Right ventricle myocardium inferior (tissue), 1 donor: Measurements from ENCODE around the gene RIOK1. TPM values are rescaled to one million over a fixed set of nuclear protein-coding genes. Genes with fewer than 3 reads are reported as not detected.
"Not testable (repeated sequence)": the region's sequence is repeated elsewhere in the genome, so short reads cannot be mapped to it uniquely, and the experiment has no call there.

Experiments used
- ATAC-seq: fragments of 200-7000 bp; cut with Tn5 transposase; one replicate; pipeline ENCODE4 v1.9.1; 2020; ENCODE audit warnings: mild to moderate bottlenecking, moderate library complexity
- DNase-seq: peaks from one replicate; pipeline ENCODE4 v3.0.0; 2021; ENCODE audit errors: missing footprints
- intact Hi-C: fragments of 100-400 bp; cut with DNase I; formaldehyde crosslinking; loops from one replicate; pipeline ENCODE4 v1.11.0; 2022
- long read RNA-seq: library from polyadenylated mRNA; unstranded; transcript quantifications from one replicate; pipeline ENCODE4 v2.0.0, GENCODE V29; 2021
- total RNA-seq: library from RNA; stranded (reverse); fragmentation: NEBNext Ultra II Directional; extraction: Animal tissue kit (Norgen Biotek cat#: 25700); gene quantifications from one replicate; pipeline ENCODE4 v1.2.1, GENCODE V29; 2021
- donor health status: DM: no; HTN: yes; CAD: no; lungs with severe emphysema.

RIOK1 gene
- total RNA-seq: 12.4 TPM
- long read RNA-seq, transcript RIOK1-202 (17 exons, 2,810 nt): major isoform, 11 of 13 reads
- long read RNA-seq, partial matches to known transcripts: 0 of 13 reads
- long read RNA-seq, other reads (novel, unspliced or antisense): 2 of 13 reads

DNA sequence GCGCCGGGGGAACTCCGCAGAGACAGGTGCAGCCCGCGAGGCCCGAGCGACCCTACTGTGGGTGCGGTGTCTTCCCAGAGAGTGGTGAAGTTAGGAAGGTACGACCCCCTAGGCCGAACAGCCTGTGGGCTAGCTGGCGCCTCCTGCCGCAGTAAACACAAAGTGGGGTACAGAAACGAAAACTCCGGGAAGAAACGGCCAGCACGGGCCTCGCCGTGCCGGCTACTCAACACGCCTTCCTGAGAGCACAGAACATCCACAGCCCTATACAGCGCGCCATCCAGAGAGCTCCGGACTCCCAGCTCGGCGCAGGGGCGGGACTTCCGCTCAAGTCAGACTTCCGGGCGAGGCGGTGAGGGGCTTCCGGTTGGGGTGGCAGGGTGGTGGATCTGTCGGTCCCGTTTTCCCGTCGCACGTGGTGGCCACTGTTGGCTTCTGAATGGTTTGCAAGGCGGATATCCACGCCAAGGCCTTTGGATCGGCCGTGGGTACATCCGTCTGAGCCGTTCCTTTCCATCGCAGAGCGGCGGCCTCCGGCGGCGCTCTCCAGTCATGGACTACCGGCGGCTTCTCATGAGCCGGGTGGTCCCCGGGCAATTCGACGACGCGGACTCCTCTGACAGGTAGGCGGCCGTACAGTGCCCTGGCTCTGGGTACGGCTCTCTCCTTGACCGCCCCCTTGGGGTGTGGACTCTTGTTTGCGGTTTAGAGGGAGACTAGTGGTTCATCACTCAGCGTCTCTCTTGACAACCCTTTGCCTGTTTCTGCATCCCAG, at the start of gene RIOK1, which contains the start of gene CAGE1:
Gene RIOK1, plus strand, starts transcription at position 358 of the 775 bp plus-strand sequence. Its CDS starts 195 bp downstream, at position 553.
Gene CAGE1, minus strand, starts transcription at position 292 of the 775 bp plus-strand sequence. CDS start 2,569 bp downstream, outside the sequence.
- intact Hi-C loops: loop anchor here (1.0 to 10.0 kb wide), 2 partner anchors 76 to 105 kb away; partner anchors contain the start of gene SSR1
- peak; percentile 100 for ATAC-seq

DNA sequence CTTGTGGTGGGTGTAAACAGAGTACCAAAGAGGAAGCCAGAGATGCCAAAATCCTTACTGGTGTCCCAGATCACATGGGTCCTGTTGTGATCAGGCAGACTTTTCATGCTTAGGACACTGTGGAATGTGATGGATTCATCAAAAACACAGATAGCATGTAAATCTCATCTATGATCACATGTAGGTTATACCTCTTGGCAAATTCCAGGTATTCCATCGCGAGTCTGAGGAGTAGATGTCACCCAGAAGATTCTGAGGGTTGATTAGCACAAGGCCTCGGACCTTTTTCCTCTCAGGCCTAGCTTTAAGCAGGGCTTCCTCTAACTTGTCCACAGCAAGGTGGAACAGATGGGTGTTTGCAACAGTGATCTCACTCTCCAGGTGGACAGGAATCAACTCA, 48.3 kb upstream of the RIOK1 start:
- no peak for DNase-seq
- no peak for ATAC-seq
- intact Hi-C loops: no loop called here

More for the DNA sequence above, at the start of gene RIOK1, which contains the start of gene CAGE1:
- peak; percentile 98 for DNase-seq

DNA sequence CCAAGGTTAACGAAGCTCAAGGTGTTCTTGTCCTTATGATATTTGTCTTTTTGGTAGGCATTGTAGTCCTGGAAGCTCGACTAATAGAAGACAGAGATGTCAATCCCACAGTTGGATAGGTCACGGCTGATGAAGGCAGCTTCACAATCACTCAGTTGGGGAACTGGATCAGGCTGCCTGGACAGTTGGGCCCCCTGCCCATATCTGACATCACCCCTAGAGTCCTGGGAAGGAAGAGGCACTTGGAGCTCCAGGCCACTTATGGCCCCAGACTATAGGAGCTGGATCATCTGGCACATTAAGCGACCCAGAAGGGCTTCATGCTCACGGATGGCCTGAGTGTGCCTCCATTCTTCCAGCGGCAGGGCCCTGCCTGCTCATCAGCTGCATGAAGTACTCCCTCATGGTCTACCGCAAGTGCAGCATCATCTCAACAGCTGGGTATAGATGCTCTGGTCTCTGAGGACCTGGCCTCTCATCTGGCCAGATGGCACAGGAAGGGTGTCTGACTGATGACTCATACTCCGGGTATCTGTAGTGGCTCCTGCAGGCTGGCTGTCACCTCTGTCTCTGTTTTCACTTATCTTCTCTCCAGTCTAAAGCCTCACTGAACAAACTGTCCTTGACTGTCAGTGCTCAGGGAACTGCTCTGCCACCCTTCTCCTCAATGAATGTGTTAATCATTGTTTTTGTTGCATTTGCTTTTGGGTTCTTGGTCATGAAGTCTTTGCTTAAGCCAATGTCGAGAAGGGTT, 47.4 kb upstream of the RIOK1 start:
- ATAC-seq: peak; percentile 81
- DNase-seq: no peak
- intact Hi-C loops: no loop called here

DNA sequence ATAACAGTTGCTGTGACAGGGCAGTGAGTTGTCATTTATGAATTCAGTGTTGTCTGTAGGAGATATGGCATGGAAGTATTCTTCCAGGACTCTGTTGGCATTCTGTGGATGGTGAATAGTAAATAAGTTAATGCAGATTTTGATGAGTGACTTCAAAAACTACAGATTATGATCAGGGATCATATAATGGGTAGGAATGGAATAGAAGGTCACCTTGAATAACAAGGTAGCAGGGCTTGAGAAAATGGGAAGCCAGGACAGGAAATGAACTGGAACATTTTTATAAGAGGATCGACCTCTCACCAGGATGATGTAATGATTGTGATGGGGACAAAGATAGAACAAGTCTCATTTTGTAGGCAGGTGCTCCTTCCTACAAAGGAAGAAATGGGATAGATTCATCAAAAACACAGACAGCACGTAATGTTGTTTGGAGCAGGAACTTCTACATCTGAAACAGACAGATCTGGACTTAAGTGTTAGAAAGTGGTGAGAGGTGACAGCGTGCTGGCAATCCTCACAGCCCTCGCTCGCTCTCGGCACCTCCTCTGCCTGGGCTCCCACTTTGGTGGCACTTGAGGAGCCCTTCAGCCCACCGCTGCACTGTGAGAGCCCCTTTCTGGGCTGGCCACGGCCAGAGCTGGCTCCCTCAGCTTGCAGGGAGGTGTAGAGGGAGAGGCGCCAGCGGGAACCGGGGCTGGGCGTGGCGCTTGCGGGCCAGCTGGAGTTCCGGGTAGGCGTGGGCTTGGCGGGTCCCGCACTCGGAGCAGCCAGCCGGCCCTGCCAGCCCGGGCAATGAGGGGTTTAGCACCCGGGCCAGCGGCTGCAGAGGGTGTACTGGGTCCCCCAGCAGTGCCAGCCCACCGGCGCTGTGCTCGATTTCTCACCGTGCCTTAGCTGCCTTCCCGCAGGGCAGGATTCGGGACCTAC, 45.8 kb upstream of the RIOK1 start:
- intact Hi-C loops: no loop called here
- DNase-seq (no peak), ATAC-seq (no peak)

DNA sequence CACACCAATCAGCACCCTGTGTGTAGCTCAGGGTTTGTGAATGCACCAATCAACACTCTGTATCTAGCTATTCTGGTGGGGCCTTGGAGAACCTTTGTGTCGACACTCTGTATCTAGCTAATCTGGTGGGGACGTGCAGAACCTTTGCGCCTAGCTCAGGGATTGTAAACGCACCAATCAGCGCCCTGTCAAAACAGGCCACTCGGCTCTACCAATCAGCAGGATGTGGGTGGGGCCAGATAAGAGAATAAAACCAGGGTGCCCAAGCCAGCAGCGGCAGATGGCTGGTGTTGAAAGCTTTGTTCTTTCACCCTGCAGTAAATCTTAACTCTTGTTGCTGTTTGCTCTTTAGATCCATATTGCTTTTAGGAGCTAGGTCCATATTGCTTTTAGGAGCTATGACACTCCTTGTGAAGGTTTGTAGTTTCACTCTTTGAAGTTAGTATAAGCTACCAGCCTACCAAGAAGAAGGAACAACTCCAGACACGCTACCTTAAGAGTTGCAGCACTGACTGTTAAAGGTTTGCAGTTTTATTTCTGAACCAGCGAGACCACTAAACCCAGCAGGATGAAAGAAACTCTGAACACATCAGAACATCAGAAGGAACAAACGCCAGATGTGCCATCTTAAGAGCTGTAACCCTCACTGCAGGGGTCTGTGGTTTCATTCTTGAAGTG, 44.7 kb upstream of the RIOK1 start:
- intact Hi-C loops, DNase-seq, ATAC-seq: not testable (repeated sequence)

DNA sequence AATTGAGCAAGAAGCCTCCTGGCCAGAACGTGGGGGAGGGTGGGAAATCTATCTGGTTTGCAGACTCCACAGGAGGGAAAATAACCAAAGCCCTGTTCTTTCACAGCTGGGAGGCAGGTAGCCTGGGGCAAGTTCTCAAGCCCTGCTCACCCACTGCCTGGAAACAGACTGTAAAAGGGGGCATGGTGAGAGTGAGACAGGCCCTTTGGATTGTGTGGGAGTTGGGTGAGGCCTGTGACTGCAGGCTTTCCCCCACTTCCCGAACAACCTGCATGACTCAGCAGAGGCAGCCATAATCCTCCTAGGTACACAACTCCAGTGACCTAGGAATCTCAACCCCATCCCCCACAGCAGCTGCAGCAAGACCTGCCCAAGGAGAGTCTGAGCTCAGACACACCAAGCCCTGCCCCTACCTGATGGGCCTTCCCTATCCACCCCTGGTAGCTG, 42.0 kb upstream of the RIOK1 start:
- ATAC-seq, DNase-seq, intact Hi-C loops: not testable (repeated sequence)

DNA sequence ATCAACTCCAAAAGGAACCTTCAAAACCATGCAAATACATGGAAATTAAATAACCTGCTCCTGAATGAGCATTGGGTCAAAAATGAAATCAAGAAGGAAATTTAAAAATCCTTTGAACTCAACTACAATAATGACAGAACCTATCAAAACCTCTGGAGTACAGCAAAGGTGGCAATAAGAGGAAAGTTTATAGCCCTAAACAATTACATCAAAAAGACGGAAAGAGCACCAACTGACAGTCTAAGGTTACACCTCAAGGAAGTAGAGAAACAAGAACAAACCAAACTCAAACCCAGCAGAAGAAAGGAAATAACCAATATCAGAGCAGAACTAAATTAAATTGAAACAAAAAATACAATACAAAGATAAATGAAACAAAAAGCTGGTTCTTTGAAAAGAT, 39.0 kb upstream of the RIOK1 start:
- intact Hi-C loops, ATAC-seq: not testable (repeated sequence)

DNA sequence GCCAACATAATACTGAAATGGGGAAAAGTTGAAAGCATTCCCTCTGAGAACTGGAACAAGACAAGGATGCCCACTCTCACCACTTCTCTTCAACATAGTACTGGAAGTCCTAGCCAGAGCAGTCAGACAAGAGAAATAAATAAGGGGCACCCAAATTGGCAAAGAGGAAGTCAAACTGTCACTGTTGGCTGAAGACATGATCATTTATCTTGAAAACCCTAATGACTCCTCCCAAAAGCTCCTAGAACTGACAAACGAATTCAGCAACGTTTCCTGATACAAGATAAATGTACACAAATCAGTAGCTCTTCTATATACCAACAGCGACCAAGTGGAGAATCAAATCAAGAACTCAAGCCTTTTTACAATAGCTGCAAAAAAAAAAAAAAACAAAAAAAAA, 37.7 kb upstream of the RIOK1 start:
- DNase-seq, ATAC-seq, intact Hi-C loops: not testable (repeated sequence)

More for the DNA sequence above, 39.0 kb upstream of the RIOK1 start:
- DNase-seq: not testable (repeated sequence)

DNA sequence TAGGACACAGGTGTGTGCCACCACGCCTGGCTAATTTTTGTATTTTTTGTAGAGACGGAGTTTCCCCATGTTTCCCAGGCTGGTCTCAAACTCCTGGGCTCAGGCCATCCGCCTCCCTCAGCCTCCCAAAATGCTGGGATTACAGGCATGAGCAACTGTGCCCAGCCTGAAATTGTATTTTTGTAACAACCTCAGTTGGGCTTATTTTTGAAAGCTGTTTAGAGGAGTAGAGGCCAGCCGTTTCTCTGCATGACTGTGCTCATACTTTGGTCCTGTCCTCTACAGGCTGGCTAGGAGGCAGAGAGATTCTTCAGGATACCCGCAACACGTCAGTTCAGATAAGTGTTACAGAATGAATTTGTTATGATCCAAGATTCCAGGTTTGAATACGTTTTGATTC, 22.2 kb upstream of the RIOK1 start:
- DNase-seq (no peak), ATAC-seq (no peak)
- intact Hi-C loops: no loop called here

DNA sequence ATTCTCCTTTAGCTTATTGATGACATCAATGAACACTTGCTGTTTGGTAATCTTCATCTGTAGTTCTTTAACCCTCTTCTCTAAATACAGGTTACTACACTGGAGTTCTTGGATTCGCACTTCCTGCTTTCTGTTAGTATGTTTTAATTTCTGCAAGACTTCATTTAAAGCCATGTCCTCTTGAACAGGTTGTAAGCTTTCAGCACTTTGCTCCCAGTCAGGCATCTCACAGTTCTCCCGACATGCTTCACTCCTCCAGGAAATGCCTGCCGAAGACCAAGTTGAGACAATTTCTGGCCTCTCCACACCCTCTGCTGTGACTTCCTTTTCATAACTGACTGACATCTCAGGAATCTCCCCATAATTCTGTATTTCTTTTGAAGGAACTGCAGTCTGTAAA, 15.9 kb upstream of the RIOK1 start:
- ATAC-seq: no peak

DNA sequence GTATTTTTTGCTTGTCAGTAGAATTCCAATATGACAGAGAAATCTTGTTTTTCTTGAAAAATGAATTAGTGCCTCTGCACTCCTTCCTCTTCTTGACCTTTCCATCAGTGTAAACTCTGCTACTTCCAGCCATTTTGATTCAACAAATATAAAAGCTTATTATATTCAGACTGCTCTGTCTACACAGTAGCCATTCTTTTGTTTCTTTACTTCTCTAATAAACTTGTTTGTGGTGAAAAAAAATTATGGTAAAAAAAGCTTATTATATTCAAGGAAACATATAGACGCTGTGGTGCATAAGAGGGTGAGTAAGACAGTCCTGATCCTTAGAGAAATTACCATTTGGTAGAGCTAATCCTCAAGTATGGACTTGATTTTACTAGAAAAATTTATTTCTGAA, 11.6 kb upstream of the RIOK1 start:
- intact Hi-C loops: no loop called here

More for the DNA sequence above, 15.9 kb upstream of the RIOK1 start:
- no peak for DNase-seq
- intact Hi-C loops: no loop called here

DNA sequence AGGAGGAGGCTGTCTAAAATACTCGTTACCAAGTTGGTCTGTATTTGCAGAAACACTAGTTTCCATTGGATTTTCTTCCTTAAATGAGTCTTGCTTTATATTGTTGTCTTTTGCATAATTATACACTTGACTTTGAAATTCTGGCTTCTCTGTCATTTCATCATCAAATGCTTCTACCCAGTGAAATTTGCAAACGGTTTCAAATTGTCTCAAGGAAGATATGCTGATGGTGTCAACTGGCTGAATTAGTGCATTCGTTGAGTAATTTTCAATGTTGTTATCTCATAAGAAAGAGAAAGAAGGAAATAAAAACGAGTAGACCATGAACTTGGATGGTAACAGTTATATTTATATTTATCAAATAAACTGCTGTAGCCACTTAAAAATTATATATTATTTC, 10.9 kb upstream of the RIOK1 start:
- DNase-seq (no peak), ATAC-seq (no peak)
- intact Hi-C loops: no loop called here

More for the DNA sequence above, 11.6 kb upstream of the RIOK1 start:
- no peak for DNase-seq
- no peak for ATAC-seq

DNA sequence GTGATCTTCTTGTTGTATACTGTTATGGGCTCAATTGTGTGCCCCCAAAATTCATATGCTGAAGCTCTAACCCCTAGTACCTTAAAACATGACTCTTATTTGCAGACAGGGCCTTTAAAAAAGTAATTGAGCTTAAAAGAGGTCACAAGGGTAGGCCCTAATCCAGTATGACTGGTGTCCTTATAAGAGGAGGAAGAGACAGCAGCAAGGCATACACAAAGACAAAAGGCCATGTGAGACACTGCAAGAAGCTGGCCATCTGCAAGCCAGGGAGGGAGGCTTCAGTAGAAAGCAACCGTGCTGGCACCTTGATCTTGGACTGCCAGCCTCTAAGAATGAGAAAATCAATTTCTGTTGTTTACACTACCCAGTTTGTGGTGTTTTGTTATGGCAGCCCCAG, 8.5 kb upstream of the RIOK1 start:
- intact Hi-C loops: no loop called here
- no peak for ATAC-seq
- DNase-seq: no peak

DNA sequence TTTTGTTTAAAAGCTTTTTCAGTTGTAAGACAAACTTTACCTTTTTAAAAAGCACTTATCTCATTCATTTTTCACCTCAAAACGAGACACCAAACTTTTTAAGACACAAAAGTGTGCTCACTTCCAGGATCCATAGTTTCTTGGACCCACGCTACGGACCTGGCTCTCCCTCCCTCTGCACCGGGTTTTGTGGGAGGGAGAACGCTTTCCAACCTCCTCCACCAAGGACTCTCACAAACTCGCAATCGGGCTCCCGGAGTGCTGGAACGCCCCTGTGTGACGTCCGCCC, 502 bp upstream of the RIOK1 start:
- no peak for DNase-seq
- intact Hi-C loops: loop anchor here (1.0 kb wide), 1 partner anchor 76 kb away; the partner anchor contains the start of gene SSR1
- ATAC-seq: no peak

DNA sequence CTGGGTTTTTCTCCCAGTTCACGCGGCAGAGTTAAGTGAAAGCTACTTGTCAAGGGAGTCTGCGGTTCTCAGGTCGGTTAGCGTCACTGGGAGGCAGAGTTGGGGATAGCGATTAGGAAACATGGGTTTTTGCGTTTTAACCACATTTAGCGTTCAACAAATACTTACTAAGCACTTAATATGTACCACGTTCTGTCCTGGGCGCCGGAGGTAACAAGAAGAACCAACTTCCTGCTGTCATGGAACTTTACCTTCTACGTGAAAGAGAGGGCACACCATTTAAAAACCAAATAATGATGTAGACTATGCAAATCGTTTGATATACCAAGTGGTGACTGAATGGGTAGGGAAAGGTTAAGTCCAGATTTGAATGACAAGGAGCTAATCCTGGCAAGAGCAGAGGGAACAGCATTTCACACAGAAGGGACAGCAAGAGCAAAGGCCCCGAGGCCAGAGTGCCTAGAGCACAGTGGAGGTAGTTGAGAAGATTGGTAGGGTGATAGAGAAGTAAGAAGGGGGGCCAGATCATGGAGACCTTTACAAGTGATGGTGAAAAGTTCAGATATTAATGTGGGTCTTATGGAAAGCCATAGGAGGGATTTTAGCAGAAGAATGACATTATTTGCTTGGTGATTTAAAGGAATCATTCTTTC, 744 bp downstream of the RIOK1 start:
- DNase-seq: no peak
- ATAC-seq: no peak
- intact Hi-C loops: loop anchor here (10.0 kb wide), 1 partner anchor 106 kb away; no protein-coding TSS in a partner anchor

DNA sequence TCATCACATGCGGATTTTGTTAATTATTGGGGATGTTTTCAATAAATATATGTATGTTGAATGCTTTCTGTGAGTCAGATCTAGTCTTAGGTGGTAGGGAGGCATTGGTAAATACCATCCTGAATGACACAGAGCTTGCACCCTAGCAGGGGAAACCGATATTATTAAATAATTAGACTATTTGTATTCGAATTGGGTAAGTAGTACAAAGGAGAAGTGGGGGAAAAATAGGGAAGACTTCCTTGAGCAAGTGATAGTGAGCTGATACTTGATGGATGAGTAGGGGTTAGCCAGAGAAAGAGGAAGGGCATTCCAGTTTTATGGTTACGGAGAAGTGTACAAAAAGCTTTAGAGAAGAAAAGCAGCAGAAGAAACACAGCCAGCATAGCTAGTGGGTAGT, 1.5 kb downstream of the RIOK1 start:
- ATAC-seq: no peak
- intact Hi-C loops: loop anchor here (10.0 kb wide), 1 partner anchor 106 kb away; no protein-coding TSS in a partner anchor

DNA sequence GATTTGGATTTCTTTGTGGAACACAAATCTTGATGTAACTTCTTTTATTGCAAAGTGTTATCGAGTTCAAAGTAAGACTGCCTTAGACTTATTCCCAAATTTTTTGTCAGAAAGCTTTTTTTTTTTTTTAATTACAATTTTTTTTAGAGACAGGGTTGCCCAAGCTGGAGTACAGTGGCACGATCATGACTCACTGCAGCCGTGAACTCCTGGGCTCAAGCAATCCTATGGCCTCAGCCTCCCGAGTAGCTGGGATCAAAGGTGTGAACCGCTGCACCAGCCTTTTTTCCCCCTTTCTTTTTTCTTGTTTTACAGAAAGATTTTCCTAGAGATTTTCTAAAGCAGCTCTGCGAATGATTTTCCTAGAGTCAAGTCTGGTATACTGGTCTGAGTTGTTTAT, 2.8 kb downstream of the RIOK1 start:
- ATAC-seq: no peak
- intact Hi-C loops: loop anchor here (10.0 kb wide), 1 partner anchor 108 kb away; no protein-coding TSS in a partner anchor
- no peak for DNase-seq

More for the DNA sequence above, 1.5 kb downstream of the RIOK1 start:
- no peak for DNase-seq
